DOHH2 (cell line): ENCODE measurements around the gene MRI1.

Source experiments
- H3F3A ChIP-seq: fragments of 200-600 bp; sonication (generic), shearing (Covaris generic); 2 replicates; pipeline ENCODE4 v1.6.0; 2016; ENCODE audit warnings: antibody characterized with exemption, mild to moderate bottlenecking; ENCODE audit not compliant: control insufficient read depth, insufficient read depth
- H3K27ac ChIP-seq: fragments of 200-600 bp; sonication (generic); 2 replicates; pipeline ENCODE4 v1.5.1; 2014; ENCODE audit warnings: low read depth, mild to moderate bottlenecking, low read length, moderate library complexity
- H3K27me3 ChIP-seq: fragments of 200-600 bp; sonication (generic); 2 replicates; pipeline ENCODE4 v1.6.1; 2014; ENCODE audit warnings: mild to moderate bottlenecking, low read length, mixed read lengths; ENCODE audit not compliant: control insufficient read depth
- H3K36me3 ChIP-seq: fragments of 200-600 bp; sonication (generic); 2 replicates; pipeline ENCODE4 v1.6.1; 2014; ENCODE audit warnings: mild to moderate bottlenecking, low read length, moderate library complexity, mixed read lengths; ENCODE audit not compliant: control insufficient read depth
- H3K4me1 ChIP-seq: fragments of 200-600 bp; sonication (generic); 2 replicates; pipeline ENCODE4 v1.6.1; 2014; ENCODE audit warnings: mild to moderate bottlenecking, low read length, mixed read lengths; ENCODE audit not compliant: control insufficient read depth
- H3K4me2 ChIP-seq: fragments of 200-600 bp; sonication (generic); 2 replicates; pipeline ENCODE4 v1.6.0; 2014; ENCODE audit warnings: mild to moderate bottlenecking, low read length, moderate library complexity
- H3K4me3 ChIP-seq: fragments of 200-600 bp; sonication (generic); 2 replicates; pipeline ENCODE4 v1.5.1; 2014; ENCODE audit warnings: mild to moderate bottlenecking, low read length, mixed read lengths
- H3K79me2 ChIP-seq: fragments of 200-600 bp; sonication (generic); 2 replicates; pipeline ENCODE4 v1.6.1; 2014; ENCODE audit warnings: mild to moderate bottlenecking, low read length, mixed read lengths; ENCODE audit not compliant: control insufficient read depth
- H3K9me2 ChIP-seq: fragments of 200-600 bp; sonication (generic); replicated peaks from 2 replicates; pipeline ENCODE4 v1.6.1; 2014; ENCODE audit warnings: mild to moderate bottlenecking, low read length, mixed read lengths; ENCODE audit not compliant: control insufficient read depth
- H3K9me3 ChIP-seq: fragments of 200-600 bp; sonication (generic); 2 replicates; pipeline ENCODE4 v1.6.1; 2014; ENCODE audit warnings: antibody characterized with exemption, low read length, mixed read lengths; ENCODE audit not compliant: control insufficient read depth, insufficient read depth
- H4K20me1 ChIP-seq: fragments of 200-600 bp; sonication (generic); 2 replicates; pipeline ENCODE4 v1.6.0; 2014; ENCODE audit warnings: low read depth, mild to moderate bottlenecking, antibody characterized with exemption, low read length, moderate library complexity; ENCODE audit not compliant: control insufficient read depth, insufficient read depth
- CTCF ChIP-seq: fragments of 200-600 bp; sonication (generic); IDR thresholded peaks from one replicate; pipeline ENCODE4 v1.5.1; 2014; ENCODE audit warnings: antibody characterized with exemption, mild to moderate bottlenecking, low read depth, low read length; ENCODE audit not compliant: poor library complexity, severe bottlenecking
- EZH2phosphoT487 ChIP-seq: fragments of 200-600 bp; sonication (generic); IDR thresholded peaks from 2 replicates; pipeline ENCODE4 v1.6.1; 2017; ENCODE audit warnings: borderline replicate concordance, mild to moderate bottlenecking, antibody characterized with exemption, low read length, moderate library complexity, mixed read lengths

The MRI1 gene

GRCh38 chr19:13794398-13794756, 30.1 kb downstream of the MRI1 start:
- Histone ChIP-seq H3K9me2 (no peaks in the 10 kb centered on the region), H3K4me3 (peak overlapping the region; percentile 88), H3F3A (peaks cover 8% of the 10 kb centered on the region), H3K4me2 (peak overlapping the region; percentile 85), H4K20me1 (no peaks in the 10 kb centered on the region), H3K4me1 (peaks cover 45% of the 10 kb centered on the region), H3K9me3 (no peaks in the 10 kb centered on the region), H3K27me3 (no peaks in the 10 kb centered on the region), H3K36me3 (no peaks in the 10 kb centered on the region), H3K27ac (no peak overlapping the region), H3K79me2 (peaks cover 7% of the 10 kb centered on the region)
- TF ChIP-seq EZH2phosphoT487: no peak
- no peak for TF ChIP-seq CTCF

- peaks cover 7% of the 10 kb centered on the region for H3K79me2 ChIP-seq
- H3K27me3 ChIP-seq: no peaks in the 10 kb centered on the region
- H3K9me3 ChIP-seq: no peaks in the 10 kb centered on the region
- peaks cover 39% of the 10 kb centered on the region for H3K4me1 ChIP-seq
- peak within 1 kb of the TSS; percentile 85 for H3K4me2 ChIP-seq
- peak within 1 kb of the TSS; percentile 12; the same call in 1 of the 2 replicates for H3K27ac ChIP-seq
- H3K36me3 ChIP-seq: no peaks in the 10 kb centered on the region
- no peaks in the 10 kb centered on the region for H3K9me2 ChIP-seq
- TF ChIP-seq CTCF (no peak), EZH2phosphoT487 (no peak)
- H3F3A ChIP-seq: peaks cover 4% of the 10 kb centered on the region; the same call in 1 of the 2 replicates
- H3K4me3 ChIP-seq: peak within 1 kb of the TSS; percentile 88
- no peaks in the 10 kb centered on the region for H4K20me1 ChIP-seq
These were observed 30.7 kb downstream of the MRI1 start, which contains the start of gene ZSWIM4 for GRCh38 chr19:13794757-13795589. ZSWIM4 (plus strand) TSS chr19:13795443; CDS start chr19:13795649, 206 bp downstream.

- Histone ChIP-seq H4K20me1 (no peaks in the 10 kb centered on the region), H3K79me2 (peaks cover 7% of the 10 kb centered on the region), H3K4me3 (peak overlapping the region; percentile 88), H3K9me2 (no peaks in the 10 kb centered on the region), H3K27ac (peak overlapping the region; percentile 12; the same call in 1 of the 2 replicates), H3K36me3 (no peaks in the 10 kb centered on the region), H3K27me3 (no peaks in the 10 kb centered on the region), H3K4me1 (peaks cover 31% of the 10 kb centered on the region), H3K4me2 (peak overlapping the region; percentile 72), H3K9me3 (no peaks in the 10 kb centered on the region), H3F3A (no peaks in the 10 kb centered on the region)
- TF ChIP-seq CTCF (no peak), EZH2phosphoT487 (no peak)
These were observed 31.4 kb downstream of the MRI1 start for GRCh38 chr19:13795595-13796300.
